GM18511 (cell line): ENCODE measurements around the gene ATAD1.

Experiments used
- ATAC-seq: cut with Tn5 transposase; IDR thresholded peaks from one replicate; pipeline ENCODE4 v1.9.1; 2021; ENCODE audit warnings: mild to moderate bottlenecking, moderate library complexity; ENCODE audit not compliant: unreplicated experiment

ATAD1 gene

DNA sequence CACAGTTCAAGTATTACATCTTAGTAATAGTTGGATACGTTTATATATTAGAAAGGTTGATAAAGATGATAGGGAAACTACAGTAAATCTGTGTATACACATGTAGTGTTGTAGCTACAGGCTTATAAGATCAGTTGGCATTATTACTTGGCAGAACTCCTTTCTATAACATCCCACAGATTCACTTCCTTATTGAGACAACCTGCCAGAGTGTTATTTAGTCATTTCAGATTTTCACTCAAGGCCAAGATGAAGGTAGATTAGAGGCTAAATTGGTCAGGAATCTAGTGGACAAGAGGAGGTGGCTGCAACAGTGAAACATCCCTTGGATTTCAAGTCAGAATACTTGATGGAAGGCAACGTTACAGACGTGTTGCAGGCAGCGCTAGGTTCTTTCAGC is 95.3 kb downstream of the ATAD1 start:
- no peak for ATAC-seq

DNA sequence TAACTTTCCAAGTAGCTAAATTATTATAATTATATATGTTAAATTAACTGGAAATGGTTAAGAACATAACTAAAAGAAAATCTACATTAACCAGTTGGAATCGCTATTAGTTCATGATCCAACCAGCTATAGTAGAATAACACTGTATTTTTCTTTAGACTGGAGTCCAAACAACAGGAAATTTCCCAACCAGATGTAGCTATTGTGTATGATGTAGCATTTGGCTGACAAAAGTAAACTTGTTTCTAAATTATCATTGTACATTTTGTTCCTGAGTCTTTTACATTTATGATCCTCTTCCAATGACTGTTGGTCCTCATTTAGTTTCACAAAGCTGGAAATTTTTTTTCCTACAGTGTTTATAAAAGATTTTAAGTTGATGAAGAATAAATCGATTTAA is 96.2 kb downstream of the ATAD1 start:
- ATAC-seq = no peak

DNA sequence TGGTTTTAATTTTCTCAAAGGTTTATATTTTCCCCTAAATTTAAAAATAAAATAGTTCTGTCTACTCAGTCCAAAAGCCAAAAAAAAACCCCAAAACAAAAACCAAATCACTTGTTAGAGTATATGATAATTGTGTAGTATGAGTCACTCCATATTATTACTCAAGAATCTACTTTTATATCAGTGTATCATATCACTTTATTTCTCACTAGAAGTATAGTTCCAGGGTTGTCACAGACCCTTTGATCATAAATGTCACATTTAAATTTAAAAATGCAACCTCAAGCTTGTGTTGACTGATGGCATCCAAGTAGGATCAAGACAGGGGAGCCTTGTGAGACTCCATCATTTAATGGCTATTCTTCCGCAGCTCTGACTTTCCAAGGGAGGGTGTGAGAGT is 97.4 kb downstream of the ATAD1 start:
- no peak for ATAC-seq

DNA sequence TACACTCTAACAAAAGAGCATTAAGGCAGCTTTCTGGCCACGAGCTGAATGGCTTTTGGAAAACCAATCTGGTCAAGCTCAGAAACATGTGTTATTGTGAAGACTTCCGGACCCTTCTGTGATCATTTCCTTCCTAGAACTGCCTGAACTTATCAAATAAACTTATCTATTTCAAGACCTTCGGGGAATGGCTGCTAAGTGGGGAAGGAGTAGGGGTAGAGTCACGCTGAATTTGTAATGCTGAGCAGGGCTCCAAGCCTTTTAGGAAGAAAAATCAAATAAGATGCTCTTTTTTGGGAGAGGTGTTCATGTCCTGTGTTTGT is 101.7 kb downstream of the ATAD1 start:
- ATAC-seq = no peak

DNA sequence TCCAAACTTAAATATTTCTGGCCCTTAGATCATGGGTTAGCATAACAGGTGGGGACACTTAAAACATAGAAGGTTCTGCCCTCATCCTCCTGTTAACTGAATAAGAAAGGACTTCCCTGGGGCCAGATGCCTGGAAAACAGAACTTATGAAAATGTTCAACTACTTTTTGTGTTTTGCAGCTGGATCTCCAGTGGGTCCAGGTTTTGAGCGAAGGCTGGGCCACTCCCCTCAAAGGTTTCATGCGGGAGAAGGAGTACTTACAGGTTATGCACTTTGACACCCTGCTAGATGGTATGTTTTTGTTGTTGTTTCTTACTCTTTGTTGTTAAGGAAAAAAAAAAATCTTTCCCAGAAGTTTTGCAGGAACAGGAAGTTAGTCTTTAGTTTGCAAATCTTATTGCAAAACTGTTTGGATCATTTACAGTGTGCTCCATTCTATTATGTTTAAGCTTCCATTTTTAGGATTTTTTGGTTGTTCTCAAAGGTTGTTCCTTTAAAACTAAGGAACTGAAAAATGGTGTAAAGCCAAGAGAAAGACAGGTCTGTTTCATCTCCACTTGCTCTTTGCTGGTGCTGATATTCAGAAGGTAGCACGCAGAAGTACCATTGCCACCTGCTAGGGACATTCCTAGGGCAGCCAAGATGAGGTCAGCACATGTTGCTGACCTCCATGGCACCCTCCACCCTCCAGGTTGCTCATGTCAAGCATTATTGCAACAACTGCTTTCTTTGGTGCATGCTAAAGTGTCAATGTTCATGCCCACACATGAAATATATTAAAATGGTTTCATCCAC is 102.3 kb downstream of the ATAD1 start:
- ATAC-seq = no peak

DNA sequence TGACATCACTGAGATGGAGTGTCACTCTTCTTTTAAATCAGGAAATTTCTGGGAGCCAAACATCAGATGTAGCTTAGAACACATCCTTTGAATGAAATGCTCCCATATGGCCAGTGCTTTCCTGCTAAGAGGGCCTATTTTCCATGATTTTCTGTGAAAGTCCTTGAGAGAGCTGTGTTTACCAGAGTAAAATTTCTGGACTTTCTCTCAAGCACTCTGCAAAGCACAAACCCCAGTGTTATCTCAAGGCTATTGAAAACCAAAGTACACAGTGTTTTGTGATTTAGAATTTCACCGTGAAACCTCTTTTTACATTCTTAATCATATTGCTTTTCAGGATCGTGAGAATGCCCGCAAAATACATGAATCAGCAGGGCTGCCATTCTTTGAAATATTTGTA is 104.3 kb downstream of the ATAD1 start:
- no peak for ATAC-seq

DNA sequence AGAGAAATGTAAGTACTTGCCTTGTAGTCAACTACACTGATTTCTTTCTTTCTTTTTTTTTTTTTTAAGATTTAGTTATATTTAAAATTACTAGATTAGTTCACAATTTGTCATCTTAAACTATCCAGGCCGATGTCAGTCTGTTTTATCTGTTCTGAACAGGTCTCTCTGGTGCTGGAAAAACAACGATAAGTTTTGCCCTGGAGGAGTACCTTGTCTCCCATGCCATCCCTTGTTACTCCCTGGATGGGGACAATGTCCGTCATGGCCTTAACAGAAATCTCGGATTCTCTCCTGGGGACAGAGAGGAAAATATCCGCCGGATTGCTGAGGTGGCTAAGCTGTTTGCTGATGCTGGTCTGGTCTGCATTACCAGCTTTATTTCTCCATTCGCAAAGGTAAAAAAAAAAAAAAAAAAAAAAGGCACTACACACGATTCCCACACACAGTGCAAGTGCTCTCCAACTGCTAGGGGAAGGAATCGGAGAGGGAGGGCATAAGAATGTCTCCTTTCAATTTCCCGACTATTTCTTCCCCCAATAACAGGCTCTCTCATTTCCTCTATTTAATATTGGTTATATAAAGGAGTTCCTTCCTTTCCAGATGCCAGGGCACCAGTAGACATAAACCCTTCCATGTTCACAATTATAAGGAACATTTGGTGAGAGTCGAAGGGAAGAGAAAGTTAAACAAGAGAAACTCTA is 105.0 kb downstream of the ATAD1 start:
- no peak for ATAC-seq

DNA sequence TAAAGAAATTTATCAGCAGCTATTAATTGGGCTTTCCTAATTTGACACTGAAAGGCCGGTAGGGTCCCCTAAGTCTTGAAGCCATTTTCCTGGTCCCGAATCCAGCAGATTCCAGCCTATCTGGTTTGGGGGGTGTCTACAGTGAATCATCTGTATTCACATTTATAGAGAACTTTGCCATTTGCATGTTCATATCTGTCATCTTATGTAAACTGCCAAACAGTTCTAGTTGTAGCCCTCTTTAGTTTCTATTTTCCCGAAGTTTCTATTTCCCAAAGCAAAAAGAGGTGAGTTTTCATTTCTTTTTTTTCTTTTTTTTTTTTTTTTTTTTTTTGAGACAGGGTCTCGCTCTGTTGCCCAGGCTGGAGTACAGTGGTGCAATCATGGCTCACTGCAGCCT is 110.8 kb downstream of the ATAD1 start:
- ATAC-seq = no peak

DNA sequence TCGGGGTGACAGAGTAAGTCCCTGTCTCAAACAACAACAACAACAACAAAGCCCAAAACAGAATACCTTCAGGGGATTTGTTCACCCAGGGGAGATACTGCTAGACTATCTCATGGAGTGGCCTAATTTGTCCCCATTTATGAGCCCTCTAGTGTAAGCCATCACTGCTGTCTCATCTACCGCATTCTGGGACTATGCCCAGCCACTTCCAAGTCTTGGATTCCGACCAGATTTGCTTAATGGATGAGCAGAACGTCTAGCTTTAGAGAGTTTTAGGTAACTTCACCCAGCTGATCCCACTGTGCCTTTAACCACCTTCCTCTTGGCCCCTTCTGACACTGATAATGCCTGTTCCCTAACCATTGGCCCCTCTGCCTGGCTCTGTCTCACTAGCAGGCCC is 111.3 kb downstream of the ATAD1 start:
- ATAC-seq = no peak

DNA sequence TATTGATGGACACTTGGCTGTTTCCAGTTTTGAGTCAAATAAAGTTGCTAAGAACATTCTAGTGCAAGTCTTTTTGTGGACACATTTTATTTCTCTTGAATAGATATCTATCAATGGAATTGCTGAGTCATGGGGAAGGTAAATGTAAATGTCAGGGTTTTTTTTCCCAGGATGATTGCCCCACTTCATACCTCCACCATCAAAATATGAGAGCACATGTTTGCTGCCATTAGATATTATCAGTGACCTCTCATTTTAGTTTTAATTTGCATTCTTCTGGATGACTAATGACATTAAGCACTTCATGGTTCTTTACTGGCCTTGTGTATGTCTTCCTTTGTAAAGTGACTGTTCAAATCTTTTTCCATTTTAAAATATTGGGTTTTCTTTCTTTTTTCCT is 112.7 kb downstream of the ATAD1 start:
- ATAC-seq = no peak

DNA sequence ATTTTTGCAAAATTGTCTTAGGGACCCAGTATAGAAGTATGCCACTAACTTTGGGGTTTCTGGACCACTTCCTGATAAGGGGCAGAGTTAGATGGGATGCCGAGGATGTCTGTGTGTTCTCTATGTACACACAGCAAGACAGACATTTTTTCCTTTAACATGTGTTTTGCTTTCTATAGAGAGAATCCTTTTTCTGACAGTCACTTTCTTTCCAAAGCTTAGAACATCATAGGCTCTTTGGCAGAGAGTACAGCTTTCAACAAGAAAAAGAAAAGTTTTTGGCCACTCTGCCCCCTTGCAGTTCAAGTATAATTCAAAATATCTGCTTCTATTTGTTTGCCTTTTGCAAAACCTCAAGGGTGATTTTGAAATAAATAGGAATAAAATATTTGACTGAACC is 114.3 kb downstream of the ATAD1 start:
- no peak for ATAC-seq

DNA sequence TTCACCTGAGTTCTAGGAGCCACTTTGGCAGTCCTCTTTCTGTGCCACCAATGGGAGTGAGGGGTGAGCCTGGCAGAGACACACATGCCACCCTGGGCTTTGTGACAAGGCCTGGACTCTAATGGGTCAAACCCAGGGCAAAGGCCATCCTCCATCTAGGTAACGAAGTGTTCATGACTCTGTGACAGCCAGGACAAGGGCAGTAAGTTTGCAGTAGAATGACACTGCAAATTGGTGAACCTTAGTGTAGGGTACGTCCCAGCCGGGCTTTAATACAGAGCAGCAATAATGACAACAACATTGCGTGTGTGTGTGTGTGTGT is 115.1 kb downstream of the ATAD1 start:
- no peak for ATAC-seq

DNA sequence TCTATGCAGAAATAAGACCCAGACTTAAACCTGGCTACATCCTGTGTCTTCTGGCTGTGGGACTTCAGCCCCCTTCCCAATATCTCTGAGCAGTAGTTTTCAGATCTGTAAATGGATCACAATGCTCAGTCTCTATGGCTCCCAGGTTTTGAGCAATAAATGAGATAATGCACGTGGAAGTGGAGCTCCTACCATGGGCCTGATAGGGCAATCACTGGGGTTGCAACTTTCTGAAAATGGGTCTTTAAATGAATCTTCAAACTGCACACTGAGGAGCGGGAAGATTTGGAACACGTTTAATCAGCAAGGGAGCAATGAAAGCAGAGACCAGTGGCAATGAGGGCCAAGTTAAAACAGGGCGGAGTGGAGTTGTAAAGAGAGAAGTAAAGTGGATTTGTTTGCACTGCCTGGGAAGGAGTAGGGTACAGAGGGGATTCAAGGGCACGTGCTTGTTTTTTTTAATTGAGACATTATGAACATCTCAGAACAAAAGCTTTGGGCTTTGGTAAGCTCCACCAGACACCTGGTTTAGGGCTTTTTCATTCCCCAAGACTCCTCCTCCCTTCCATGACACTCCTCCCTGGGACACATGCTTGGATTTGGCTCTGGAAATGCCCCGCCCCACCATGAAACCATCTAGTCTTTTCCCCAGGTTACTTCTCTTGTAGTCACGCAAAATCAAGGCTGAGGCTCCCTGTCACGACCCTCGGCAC is 115.6 kb downstream of the ATAD1 start:
- no peak for ATAC-seq
